Loucy (cell line): ENCODE data around the gene MCF2L2.

Source experiments
- H2AFZ ChIP-seq: fragments of 200-600 bp; sonication (generic); 2 replicates; pipeline ENCODE4 v1.6.0; 2016; ENCODE audit warnings: antibody characterized with exemption, mild to moderate bottlenecking, low read length, moderate library complexity
- H3F3A ChIP-seq: fragments of 200-600 bp; 2 replicates; pipeline ENCODE4 v1.6.0; 2016; ENCODE audit warnings: antibody characterized with exemption, low read depth, mild to moderate bottlenecking
- H3K27me3 ChIP-seq: fragments of 200-600 bp; sonication (generic); 2 replicates; pipeline ENCODE4 v1.6.1; 2014; ENCODE audit warnings: low read length, mild to moderate bottlenecking; ENCODE audit not compliant: insufficient read depth, poor library complexity, severe bottlenecking
- H3K36me3 ChIP-seq: fragments of 200-600 bp; sonication (generic); 2 replicates; pipeline ENCODE4 v1.6.1; 2016; ENCODE audit warnings: low read length; ENCODE audit not compliant: insufficient read depth
- H3K4me1 ChIP-seq: fragments of 200-600 bp; sonication (generic); 2 replicates; pipeline ENCODE4 v1.5.1; 2014; ENCODE audit warnings: low read length, mild to moderate bottlenecking; ENCODE audit not compliant: insufficient read depth, poor library complexity, severe bottlenecking
- H3K4me2 ChIP-seq: fragments of 200-600 bp; sonication (generic); 2 replicates; pipeline ENCODE4 v1.6.0; 2014; ENCODE audit warnings: antibody characterized with exemption, low read length, low read depth, mild to moderate bottlenecking; ENCODE audit not compliant: poor library complexity, severe bottlenecking
- H3K4me3 ChIP-seq: fragments of 200-600 bp; sonication (generic); 2 replicates; pipeline ENCODE4 v1.5.1; 2014; ENCODE audit warnings: low read length, mild to moderate bottlenecking, mixed read lengths; ENCODE audit not compliant: poor library complexity, severe bottlenecking
- H3K79me2 ChIP-seq: fragments of 200-600 bp; sonication (generic); 2 replicates; pipeline ENCODE4 v1.6.1; 2014; ENCODE audit warnings: low read length; ENCODE audit not compliant: insufficient read depth
- H3K9ac ChIP-seq: fragments of 200-600 bp; sonication (generic); 2 replicates; pipeline ENCODE4 v1.6.0; 2014; ENCODE audit warnings: mild to moderate bottlenecking, low read depth, low read length, moderate library complexity; ENCODE audit not compliant: poor library complexity, severe bottlenecking
- H3K9me2 ChIP-seq: fragments of 200-600 bp; sonication (generic); replicated peaks from 2 replicates; pipeline ENCODE4 v1.6.1; 2016; ENCODE audit warnings: low read depth, low read length, mixed read lengths
- H3K9me3 ChIP-seq: fragments of 200-600 bp; sonication (generic); 2 replicates; pipeline ENCODE4 v1.6.1; 2014; ENCODE audit warnings: mild to moderate bottlenecking, antibody characterized with exemption, low read length, low read depth; ENCODE audit not compliant: insufficient read depth
- H4K20me1 ChIP-seq: fragments of 200-600 bp; sonication (generic); 2 replicates; pipeline ENCODE4 v1.6.0; 2014; ENCODE audit warnings: antibody characterized with exemption, low read length, mild to moderate bottlenecking; ENCODE audit not compliant: insufficient read depth, poor library complexity, severe bottlenecking
- EZH2phosphoT487 ChIP-seq: fragments of 200-600 bp; IDR thresholded peaks from 2 replicates; pipeline ENCODE4 v1.6.1; 2018; ENCODE audit warnings: antibody characterized with exemption, mild to moderate bottlenecking, moderate library complexity, borderline replicate concordance
- TF ChIP-seq, protein P1 (sequence below): fragments of 200-600 bp; sonication (generic); conservative IDR thresholded peaks from 2 replicates; pipeline ENCODE4 v1.5.1; 2014; ENCODE audit warnings: mild to moderate bottlenecking, antibody characterized with exemption, low read length

Gene MCF2L2

DNA sequence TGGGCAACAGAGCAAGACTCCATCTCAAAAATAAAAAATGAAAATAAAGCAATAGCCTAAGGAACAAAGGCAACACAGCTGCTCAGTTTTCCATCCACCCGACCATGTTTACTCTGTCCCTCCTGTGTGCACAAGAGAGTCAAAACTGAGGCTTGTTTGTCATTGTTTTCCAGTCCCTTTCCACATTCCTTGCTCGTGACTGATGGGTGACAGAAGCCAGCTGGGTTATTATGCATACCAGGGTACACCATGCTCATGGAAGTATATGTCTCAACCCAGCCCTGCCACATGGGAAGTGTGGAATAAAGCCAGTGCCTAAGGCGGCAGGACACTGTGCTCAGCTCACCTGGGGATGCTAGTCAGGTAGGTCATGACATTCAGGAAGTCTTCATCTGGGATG is 49.5 kb downstream of the MCF2L2 start:
- no peaks in the 10 kb centered on the region for H3K27me3 ChIP-seq
- TF ChIP-seq, protein P1, sequence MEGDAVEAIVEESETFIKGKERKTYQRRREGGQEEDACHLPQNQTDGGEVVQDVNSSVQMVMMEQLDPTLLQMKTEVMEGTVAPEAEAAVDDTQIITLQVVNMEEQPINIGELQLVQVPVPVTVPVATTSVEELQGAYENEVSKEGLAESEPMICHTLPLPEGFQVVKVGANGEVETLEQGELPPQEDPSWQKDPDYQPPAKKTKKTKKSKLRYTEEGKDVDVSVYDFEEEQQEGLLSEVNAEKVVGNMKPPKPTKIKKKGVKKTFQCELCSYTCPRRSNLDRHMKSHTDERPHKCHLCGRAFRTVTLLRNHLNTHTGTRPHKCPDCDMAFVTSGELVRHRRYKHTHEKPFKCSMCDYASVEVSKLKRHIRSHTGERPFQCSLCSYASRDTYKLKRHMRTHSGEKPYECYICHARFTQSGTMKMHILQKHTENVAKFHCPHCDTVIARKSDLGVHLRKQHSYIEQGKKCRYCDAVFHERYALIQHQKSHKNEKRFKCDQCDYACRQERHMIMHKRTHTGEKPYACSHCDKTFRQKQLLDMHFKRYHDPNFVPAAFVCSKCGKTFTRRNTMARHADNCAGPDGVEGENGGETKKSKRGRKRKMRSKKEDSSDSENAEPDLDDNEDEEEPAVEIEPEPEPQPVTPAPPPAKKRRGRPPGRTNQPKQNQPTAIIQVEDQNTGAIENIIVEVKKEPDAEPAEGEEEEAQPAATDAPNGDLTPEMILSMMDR, result no peak
- H3K4me3 ChIP-seq, result no peak overlapping the region
- H3K9ac ChIP-seq, result no peak overlapping the region
- no peak overlapping the region for H2AFZ ChIP-seq
- no peaks in the 10 kb centered on the region for H3K79me2 ChIP-seq
- no peaks in the 10 kb centered on the region for H3K9me3 ChIP-seq
- no peaks in the 10 kb centered on the region for H3K9me2 ChIP-seq
- H3K4me2 ChIP-seq, result no peak overlapping the region
- H3F3A ChIP-seq, result no peaks in the 10 kb centered on the region
- H3K36me3 ChIP-seq, result no peaks in the 10 kb centered on the region
- no peaks in the 10 kb centered on the region for H4K20me1 ChIP-seq
- no peaks in the 10 kb centered on the region for H3K4me1 ChIP-seq

- Histone ChIP-seq H3K27me3 (no peaks in the 10 kb centered on the region), H3K4me3 (no peak overlapping the region), H4K20me1 (no peaks in the 10 kb centered on the region), H3K4me1 (no peaks in the 10 kb centered on the region), H3K9me2 (no peaks in the 10 kb centered on the region), H3F3A (no peaks in the 10 kb centered on the region), H3K4me2 (no peak overlapping the region), H3K9ac (no peak overlapping the region), H2AFZ (no peak overlapping the region), H3K9me3 (no peaks in the 10 kb centered on the region), H3K36me3 (no peaks in the 10 kb centered on the region), H3K79me2 (no peaks in the 10 kb centered on the region)
- TF ChIP-seq, protein P1, result no peak
- no peak for TF ChIP-seq EZH2phosphoT487
Observed at GRCh38 chr3:183378545-183378944, 49.9 kb downstream of the MCF2L2 start.

GRCh38 chr3:183378008-183378407 is 50.4 kb downstream of the MCF2L2 start:
- no peak overlapping the region for H3K9ac ChIP-seq
- H3K4me2 ChIP-seq, result no peak overlapping the region
- no peaks in the 10 kb centered on the region for H3K9me3 ChIP-seq
- no peaks in the 10 kb centered on the region for H3K79me2 ChIP-seq
- no peaks in the 10 kb centered on the region for H3K4me1 ChIP-seq
- TF ChIP-seq, protein P1, result no peak
- no peak for TF ChIP-seq EZH2phosphoT487
- no peak overlapping the region for H2AFZ ChIP-seq
- no peaks in the 10 kb centered on the region for H3K9me2 ChIP-seq
- no peaks in the 10 kb centered on the region for H3K36me3 ChIP-seq
- H3K27me3 ChIP-seq, result no peaks in the 10 kb centered on the region
- no peak overlapping the region for H3K4me3 ChIP-seq
- no peaks in the 10 kb centered on the region for H3F3A ChIP-seq
- H4K20me1 ChIP-seq, result no peaks in the 10 kb centered on the region
